ENCODE data around the gene TBC1D9. TPM values are rescaled to one million over a fixed set of nuclear protein-coding genes. Genes with fewer than 3 reads are reported as not detected.

Gene TBC1D9
- total and polyA plus RNA-seq, 10 of the 15 experiments (the other 5 are each of a cell fraction or from before 2014, with no cell fraction given), result 0.87 to 14.9 (median 7.1) TPM

DNA sequence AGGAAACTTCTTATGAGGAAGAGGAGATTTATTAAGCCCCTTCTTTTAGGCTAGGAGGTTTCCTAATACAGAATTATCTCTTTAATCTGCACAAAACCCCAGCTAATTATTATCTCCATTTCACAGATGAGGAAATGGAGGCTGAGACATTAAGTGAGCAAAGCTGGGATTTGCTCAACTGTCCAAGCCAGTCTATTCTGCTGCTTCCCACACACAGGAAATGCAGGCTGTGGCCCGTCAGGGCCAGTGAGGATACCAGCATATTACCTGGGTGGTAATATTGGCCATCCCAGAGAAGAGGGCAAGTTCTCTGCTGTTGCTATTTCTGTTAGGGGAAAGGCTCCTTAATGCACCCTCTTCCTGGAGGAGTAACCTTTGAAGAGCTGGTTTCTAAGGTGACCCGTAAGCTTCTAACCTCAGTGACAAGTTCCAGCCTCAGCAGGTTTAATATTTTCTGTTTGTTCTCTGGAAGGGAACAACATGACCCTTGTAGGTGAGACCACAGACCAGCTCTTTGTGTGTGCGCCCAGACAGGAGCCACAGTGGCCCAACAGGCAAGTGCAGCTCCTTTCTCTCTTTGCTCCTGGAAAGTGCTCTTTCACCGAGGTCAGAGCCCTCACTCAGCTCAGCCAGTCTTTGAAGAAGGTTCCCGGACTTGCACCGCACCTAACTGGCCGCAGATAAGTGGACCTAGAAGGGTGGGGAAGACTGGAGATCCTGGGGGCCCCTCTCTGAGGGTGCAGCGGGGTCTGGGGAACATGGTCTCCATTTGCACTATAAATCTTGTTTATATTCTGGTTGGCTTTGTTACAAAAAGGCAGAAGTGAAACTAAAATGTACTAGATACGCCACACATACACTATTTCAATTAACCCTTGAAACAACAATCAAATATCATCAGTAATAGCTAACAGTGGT is 35.5 kb downstream of the TBC1D9 start (continued):
- TF ChIP-seq, protein P1, sequence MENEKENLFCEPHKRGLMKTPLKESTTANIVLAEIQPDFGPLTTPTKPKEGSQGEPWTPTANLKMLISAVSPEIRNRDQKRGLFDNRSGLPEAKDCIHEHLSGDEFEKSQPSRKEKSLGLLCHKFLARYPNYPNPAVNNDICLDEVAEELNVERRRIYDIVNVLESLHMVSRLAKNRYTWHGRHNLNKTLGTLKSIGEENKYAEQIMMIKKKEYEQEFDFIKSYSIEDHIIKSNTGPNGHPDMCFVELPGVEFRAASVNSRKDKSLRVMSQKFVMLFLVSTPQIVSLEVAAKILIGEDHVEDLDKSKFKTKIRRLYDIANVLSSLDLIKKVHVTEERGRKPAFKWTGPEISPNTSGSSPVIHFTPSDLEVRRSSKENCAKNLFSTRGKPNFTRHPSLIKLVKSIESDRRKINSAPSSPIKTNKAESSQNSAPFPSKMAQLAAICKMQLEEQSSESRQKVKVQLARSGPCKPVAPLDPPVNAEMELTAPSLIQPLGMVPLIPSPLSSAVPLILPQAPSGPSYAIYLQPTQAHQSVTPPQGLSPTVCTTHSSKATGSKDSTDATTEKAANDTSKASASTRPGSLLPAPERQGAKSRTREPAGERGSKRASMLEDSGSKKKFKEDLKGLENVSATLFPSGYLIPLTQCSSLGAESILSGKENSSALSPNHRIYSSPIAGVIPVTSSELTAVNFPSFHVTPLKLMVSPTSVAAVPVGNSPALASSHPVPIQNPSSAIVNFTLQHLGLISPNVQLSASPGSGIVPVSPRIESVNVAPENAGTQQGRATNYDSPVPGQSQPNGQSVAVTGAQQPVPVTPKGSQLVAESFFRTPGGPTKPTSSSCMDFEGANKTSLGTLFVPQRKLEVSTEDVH (IDR thresholded peaks at IDR 0.05; ENCODE audit: low read depth, partially characterized antibody), result no peak
- TF ChIP-seq, protein P2, sequence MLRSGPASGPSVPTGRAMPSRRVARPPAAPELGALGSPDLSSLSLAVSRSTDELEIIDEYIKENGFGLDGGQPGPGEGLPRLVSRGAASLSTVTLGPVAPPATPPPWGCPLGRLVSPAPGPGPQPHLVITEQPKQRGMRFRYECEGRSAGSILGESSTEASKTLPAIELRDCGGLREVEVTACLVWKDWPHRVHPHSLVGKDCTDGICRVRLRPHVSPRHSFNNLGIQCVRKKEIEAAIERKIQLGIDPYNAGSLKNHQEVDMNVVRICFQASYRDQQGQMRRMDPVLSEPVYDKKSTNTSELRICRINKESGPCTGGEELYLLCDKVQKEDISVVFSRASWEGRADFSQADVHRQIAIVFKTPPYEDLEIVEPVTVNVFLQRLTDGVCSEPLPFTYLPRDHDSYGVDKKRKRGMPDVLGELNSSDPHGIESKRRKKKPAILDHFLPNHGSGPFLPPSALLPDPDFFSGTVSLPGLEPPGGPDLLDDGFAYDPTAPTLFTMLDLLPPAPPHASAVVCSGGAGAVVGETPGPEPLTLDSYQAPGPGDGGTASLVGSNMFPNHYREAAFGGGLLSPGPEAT (IDR thresholded peaks at IDR 0.05; ENCODE audit: low read depth), result no peak
- TF ChIP-seq SPI1 (IDR thresholded peaks at IDR 0.05; ENCODE audit: borderline replicate concordance, insufficient read depth, low read depth, low read length) (peak; percentile 90), STAT1 (conservative IDR thresholded peaks at IDR 0.05) (no peak), FOXK2 (IDR thresholded peaks at IDR 0.05) (peak; percentile 52), IKZF2 (IDR thresholded peaks at IDR 0.05) (peak in 1 of 2 experiments; percentile 17; a peak in 1 of 4 replicates), EED (IDR thresholded peaks at IDR 0.05; ENCODE audit: low read depth) (0 out of 2 replicates have a peak, but pooled peaks have one; percentile 12), IRF4 (IDR thresholded peaks at IDR 0.05; ENCODE audit: low read depth, low read length) (0 out of 2 replicates have a peak, but pooled peaks have one; percentile 47)
